OCI-LY7 (cell line): ENCODE results near the gene INSL3. TPM values are rescaled to one million over a fixed set of nuclear protein-coding genes. Genes with fewer than 3 reads are reported as not detected.
A peak's percentile ranks its signal among the peaks of the same experiment; 100 is the strongest.
"Not testable (repeated sequence)": the region's sequence is repeated elsewhere in the genome, so short reads cannot be mapped to it uniquely, and the experiment has no call there.

Source experiments
- BruUV-seq: library from RNA; stranded (reverse); fragments of 400-500 nt; replicated peaks from 2 replicates; lab custom pipeline; 2021; lab: Mats Ljungman, UMichigan
- CTCF ChIA-PET: fragments of 300-600 bp; sonication (Branson Sonifier 250); formaldehyde crosslinking; loops from one replicate; lab custom pipeline; 2022; ENCODE audit warnings: antibody characterized with exemption; ENCODE audit not compliant: unreplicated experiment; lab: Charles Lee
- POLR2A ChIA-PET: fragments of 300-600 bp; sonication (Branson Sonifier 250); formaldehyde crosslinking; loops from one replicate; lab custom pipeline; 2022; ENCODE audit warnings: antibody characterized with exemption; lab: Charles Lee
- DNase-seq: peaks from one replicate; pipeline ENCODE4 v3.0.0-alpha.2; 2015; ENCODE audit warnings: low spot score
- H2AFZ ChIP-seq: fragments of 200-600 bp; sonication (generic), shearing (Covaris generic); 2 replicates; pipeline ENCODE4 v1.6.1; 2014; ENCODE audit warnings: mild to moderate bottlenecking, antibody characterized with exemption, low read length, moderate library complexity
- H3K27ac ChIP-seq: fragments of 200-600 bp; sonication (generic); 2 replicates; pipeline ENCODE4 v1.5.1; 2014; ENCODE audit warnings: mixed run types, low read depth, mild to moderate bottlenecking, moderate library complexity, low read length, inconsistent platforms; ENCODE audit not compliant: poor library complexity, severe bottlenecking
- H3K36me3 ChIP-seq: fragments of 200-600 bp; sonication (generic); 2 replicates; pipeline ENCODE4 v1.6.1; 2014; ENCODE audit warnings: mild to moderate bottlenecking, antibody characterized with exemption, low read length, moderate library complexity, mixed read lengths; ENCODE audit not compliant: insufficient read depth
- H3K4me1 ChIP-seq: fragments of 200-600 bp; sonication (generic); 2 replicates; pipeline ENCODE4 v1.5.1; 2014; ENCODE audit warnings: mild to moderate bottlenecking, low read length; ENCODE audit not compliant: insufficient read depth, poor library complexity, severe bottlenecking
- H3K4me2 ChIP-seq: fragments of 200-600 bp; sonication (generic); 2 replicates; pipeline ENCODE4 v1.6.1; 2014; ENCODE audit warnings: mild to moderate bottlenecking, low read length
- H3K4me3 ChIP-seq: fragments of 200-600 bp; sonication (generic); 2 replicates; pipeline ENCODE4 v1.5.1; 2014; ENCODE audit warnings: mild to moderate bottlenecking, low read depth, low read length; ENCODE audit not compliant: poor library complexity, severe bottlenecking
- H3K79me2 ChIP-seq: fragments of 200-600 bp; sonication (generic); 2 replicates; pipeline ENCODE4 v1.6.1; 2016; ENCODE audit warnings: low read depth, mild to moderate bottlenecking, low read length, moderate library complexity, mixed read lengths; ENCODE audit not compliant: insufficient read depth
- H3K9me2 ChIP-seq: fragments of 200-600 bp; sonication (generic); 2 replicates; pipeline ENCODE4 v1.6.1; 2016; ENCODE audit warnings: mild to moderate bottlenecking, low read length, mixed read lengths; ENCODE audit not compliant: insufficient read depth
- H3K9me3 ChIP-seq: fragments of 200-600 bp; sonication (generic); 2 replicates; pipeline ENCODE4 v1.6.1; 2014; ENCODE audit warnings: mild to moderate bottlenecking, mixed run types, low read length, mixed read lengths
- H4K20me1 ChIP-seq: fragments of 200-600 bp; sonication (generic); 2 replicates; pipeline ENCODE4 v1.6.1; 2014; ENCODE audit warnings: mild to moderate bottlenecking, antibody characterized with exemption, low read length, moderate library complexity, mixed read lengths; ENCODE audit not compliant: insufficient read depth
- EZH2phosphoT487 ChIP-seq: fragments of 200-600 bp; sonication (generic); IDR thresholded peaks from 2 replicates; pipeline ENCODE4 v1.6.1; 2018; ENCODE audit warnings: low read depth, borderline replicate concordance, mild to moderate bottlenecking, mixed run types, antibody characterized with exemption, low read length, moderate library complexity, mixed read lengths
- intact Hi-C: fragments of 100-400 bp; cut with micrococcal nuclease; formaldehyde crosslinking; loops from one replicate; pipeline ENCODE4 v1.10.0; 2022; ENCODE audit not compliant: unreplicated experiment
- total RNA-seq, 2 experiments: library from RNA; depleted of rRNA in 1 of 2; stranded (reverse); fragments of >200 nt in 1 of 2; shearing (Covaris generic) in 1 of 2; gene quantifications; 2 replicates each; pipeline ENCODE4 v1.2.3, GENCODE V29; 2014 to 2022
- TF ChIP-seq, protein P1 (sequence below): fragments of 200-600 bp; sonication (generic); conservative IDR thresholded peaks from 2 replicates; pipeline ENCODE4 v1.5.1; 2014; ENCODE audit warnings: mild to moderate bottlenecking, antibody characterized with exemption, low read length, moderate library complexity, mixed read lengths

Gene INSL3
- total RNA-seq, 2 experiments from 2014 or later: 0.25 to 0.38 TPM

DNA sequence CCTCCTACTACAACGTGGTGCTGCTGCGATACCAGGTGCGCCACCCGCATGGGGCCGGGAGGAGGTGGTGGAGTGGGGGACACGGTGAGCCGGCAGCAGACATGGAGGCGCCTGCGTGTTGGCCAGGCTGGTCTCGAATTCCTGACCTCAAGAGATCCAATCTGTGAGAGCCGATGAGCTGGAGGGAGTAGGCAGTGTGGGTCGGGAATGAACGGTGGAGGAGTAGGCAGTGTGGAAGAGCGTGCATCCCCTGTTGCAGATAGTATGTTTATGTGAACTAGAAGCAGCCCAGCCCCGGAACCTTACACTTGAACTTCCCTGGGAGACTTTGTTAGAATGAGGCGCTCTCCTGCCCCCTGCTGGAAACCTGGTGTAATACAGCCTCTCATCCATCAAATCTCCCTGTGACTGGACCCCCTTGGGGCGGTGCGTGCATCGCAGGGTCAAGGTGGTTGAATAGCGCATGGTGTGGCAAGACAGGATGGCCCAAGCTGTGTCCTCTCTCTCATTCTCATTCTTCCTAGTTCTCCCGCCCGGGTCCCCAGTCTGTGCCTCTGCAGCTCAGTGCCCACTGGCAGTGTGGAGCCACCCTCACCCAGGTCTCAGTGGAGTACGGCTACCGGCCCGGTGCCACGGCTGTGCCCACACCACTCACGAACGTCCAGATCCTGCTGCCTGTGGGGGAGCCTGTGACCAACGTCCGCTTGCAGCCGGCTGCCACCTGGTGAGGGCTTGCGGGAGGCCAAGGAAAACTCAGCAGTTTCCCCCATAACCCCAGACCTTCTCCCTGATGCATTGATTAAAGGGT is 36.9 kb downstream of the INSL3 start:
- ChIA-PET POLR2A (no interaction called here), CTCF (no interaction called here)
- Histone ChIP-seq H3K27ac (no peak overlapping the region), H4K20me1 (no peaks in the 10 kb centered on the region), H2AFZ (no peak overlapping the region), H3K9me2 (no peaks in the 10 kb centered on the region), H3K4me3 (no peak overlapping the region), H3K4me2 (no peak overlapping the region), H3K36me3 (peaks cover 84% of the 10 kb centered on the region), H3K9me3 (no peaks in the 10 kb centered on the region), H3K4me1 (no peaks in the 10 kb centered on the region), H3K79me2 (no peaks in the 10 kb centered on the region)
- BruUV-seq: no TSS peak
- intact Hi-C loops: loop anchor here (1.0 to 2.0 kb wide), 2 partner anchors 70 to 80 kb away; no protein-coding TSS in a partner anchor
- peak; percentile 73 for DNase-seq
- TF ChIP-seq EZH2phosphoT487: no peak
- TF ChIP-seq, protein P1, sequence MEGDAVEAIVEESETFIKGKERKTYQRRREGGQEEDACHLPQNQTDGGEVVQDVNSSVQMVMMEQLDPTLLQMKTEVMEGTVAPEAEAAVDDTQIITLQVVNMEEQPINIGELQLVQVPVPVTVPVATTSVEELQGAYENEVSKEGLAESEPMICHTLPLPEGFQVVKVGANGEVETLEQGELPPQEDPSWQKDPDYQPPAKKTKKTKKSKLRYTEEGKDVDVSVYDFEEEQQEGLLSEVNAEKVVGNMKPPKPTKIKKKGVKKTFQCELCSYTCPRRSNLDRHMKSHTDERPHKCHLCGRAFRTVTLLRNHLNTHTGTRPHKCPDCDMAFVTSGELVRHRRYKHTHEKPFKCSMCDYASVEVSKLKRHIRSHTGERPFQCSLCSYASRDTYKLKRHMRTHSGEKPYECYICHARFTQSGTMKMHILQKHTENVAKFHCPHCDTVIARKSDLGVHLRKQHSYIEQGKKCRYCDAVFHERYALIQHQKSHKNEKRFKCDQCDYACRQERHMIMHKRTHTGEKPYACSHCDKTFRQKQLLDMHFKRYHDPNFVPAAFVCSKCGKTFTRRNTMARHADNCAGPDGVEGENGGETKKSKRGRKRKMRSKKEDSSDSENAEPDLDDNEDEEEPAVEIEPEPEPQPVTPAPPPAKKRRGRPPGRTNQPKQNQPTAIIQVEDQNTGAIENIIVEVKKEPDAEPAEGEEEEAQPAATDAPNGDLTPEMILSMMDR: peak; percentile 85

DNA sequence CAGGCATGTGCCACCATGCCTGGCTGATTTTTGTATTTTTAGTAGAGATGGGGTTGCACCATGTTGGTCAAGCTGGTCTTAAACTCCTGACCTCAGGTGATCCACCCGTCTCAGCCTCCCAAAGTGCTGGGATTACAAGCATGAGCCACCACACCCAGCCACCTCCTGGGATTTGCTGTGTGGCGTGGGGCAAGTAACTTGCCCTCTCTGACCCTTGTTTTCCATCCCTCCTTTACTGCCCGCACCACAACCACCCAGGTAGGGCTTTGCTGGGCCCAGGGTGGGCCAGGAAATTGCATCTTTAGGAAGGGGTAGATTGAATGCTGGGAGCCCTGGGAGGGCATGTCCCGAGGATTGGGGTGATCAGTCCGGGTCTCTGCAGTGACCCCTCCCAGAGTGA is 37.6 kb downstream of the INSL3 start:
- H3K4me2 ChIP-seq, H4K20me1 ChIP-seq, H3K4me1 ChIP-seq, H3K9me2 ChIP-seq, BruUV-seq, H3K27ac ChIP-seq, POLR2A ChIA-PET, H3K9me3 ChIP-seq, H3K79me2 ChIP-seq, CTCF ChIA-PET, H3K4me3 ChIP-seq, H2AFZ ChIP-seq, DNase-seq: not testable (repeated sequence)
- peaks cover 84% of the 10 kb centered on the region for H3K36me3 ChIP-seq
- intact Hi-C loops: loop anchor here (1.0 to 2.0 kb wide), 2 partner anchors 71 to 79 kb away; no protein-coding TSS in a partner anchor

DNA sequence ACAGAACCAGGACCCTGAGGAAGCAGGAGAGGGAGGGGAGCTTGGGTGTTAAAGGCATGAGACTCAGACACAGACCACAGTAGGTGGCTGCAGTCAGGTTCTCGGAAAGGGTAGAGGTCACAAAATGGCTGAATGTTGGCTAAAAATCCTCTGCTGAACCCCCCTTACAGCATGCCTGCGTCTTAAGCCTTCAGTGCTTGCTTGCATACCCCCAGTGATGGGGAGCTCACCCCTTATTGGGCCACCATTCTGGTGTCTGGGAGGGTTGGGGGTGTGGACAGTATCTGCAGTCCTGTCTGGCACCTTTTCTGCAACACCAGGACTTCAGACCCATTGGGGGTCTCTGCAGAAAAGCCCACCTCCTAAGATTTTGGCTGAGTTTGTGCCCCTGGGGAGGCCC is 40.5 kb downstream of the INSL3 start:
- no peak for TF ChIP-seq EZH2phosphoT487
- no peak overlapping the region for H2AFZ ChIP-seq
- peaks cover 11% of the 10 kb centered on the region for H3K4me1 ChIP-seq
- no peak overlapping the region for H3K4me2 ChIP-seq
- no peak for DNase-seq
- no peaks in the 10 kb centered on the region for H3K9me2 ChIP-seq
- BruUV-seq: no TSS peak
- no peak overlapping the region for H3K4me3 ChIP-seq
- POLR2A ChIA-PET: no interaction called here
- CTCF ChIA-PET: no interaction called here
- H3K27ac ChIP-seq: no peak overlapping the region
- H3K79me2 ChIP-seq: no peaks in the 10 kb centered on the region
- no peaks in the 10 kb centered on the region for H4K20me1 ChIP-seq
- H3K36me3 ChIP-seq: peaks cover 85% of the 10 kb centered on the region
- intact Hi-C loops: no loop called here
- H3K9me3 ChIP-seq: no peaks in the 10 kb centered on the region
